Stimulated activated CD4-positive, alpha-beta T cell treated with anti-CD3 and anti-CD28 coated beads, Interleukin-1b, Interleukin-23, amount 100 ng/mL, for 4 hours (primary cell): ENCODE measurements around the gene DOCK7.
"Not testable (repeated sequence)": the region's sequence is repeated elsewhere in the genome, so short reads cannot be mapped to it uniquely, and the experiment has no call there.

Experiments
- DNase-seq, 2 donors: peaks; one replicate each; pipeline ENCODE4 v3.0.0-alpha.2; 2020; ENCODE audit warnings: low read depth in 2 of 2

The DOCK7 gene

GRCh38 chr1:62612770-62613169, 75.4 kb downstream of the DOCK7 start:
- DNase-seq: no peak

GRCh38 chr1:62610588-62610987, 77.6 kb downstream of the DOCK7 start:
- DNase-seq: not testable (repeated sequence)

- DNase-seq: no peak
Measured at GRCh38 chr1:62608905-62609304, 79.3 kb downstream of the DOCK7 start.

- DNase-seq: no peak
Measured at GRCh38 chr1:62601457-62601856, 86.7 kb downstream of the DOCK7 start.

GRCh38 chr1:62599044-62599443, 89.1 kb downstream of the DOCK7 start:
- no peak for DNase-seq

GRCh38 chr1:62597281-62597680, 90.9 kb downstream of the DOCK7 start, which contains the start of gene ANGPTL3:
ANGPTL3 (plus strand) TSS chr1:62597520; CDS start chr1:62597567, 47 bp downstream.
- DNase-seq: no peak

GRCh38 chr1:62595647-62596046, 92.5 kb downstream of the DOCK7 start:
- DNase-seq: no peak

GRCh38 chr1:62593825-62594394, 94.3 kb downstream of the DOCK7 start:
- DNase-seq: no peak

GRCh38 chr1:62590970-62591368, 97.2 kb downstream of the DOCK7 start:
- no peak for DNase-seq

GRCh38 chr1:62590255-62590969, 97.8 kb downstream of the DOCK7 start:
- no peak for DNase-seq

- no peak for DNase-seq
Measured at GRCh38 chr1:62589321-62589720, 98.9 kb downstream of the DOCK7 start.

GRCh38 chr1:62588000-62588399, 100.2 kb downstream of the DOCK7 start:
- no peak for DNase-seq

GRCh38 chr1:62585469-62586155, 102.6 kb downstream of the DOCK7 start:
- DNase-seq: no peak

- no peak for DNase-seq
Measured at GRCh38 chr1:62573675-62574074, 114.5 kb downstream of the DOCK7 start.

GRCh38 chr1:62572476-62572875, 115.7 kb downstream of the DOCK7 start:
- no peak for DNase-seq

GRCh38 chr1:62571517-62571916, 116.7 kb downstream of the DOCK7 start:
- not testable (repeated sequence) for DNase-seq

GRCh38 chr1:62567926-62568325, 120.3 kb downstream of the DOCK7 start:
- not testable (repeated sequence) for DNase-seq

GRCh38 chr1:62567182-62567581, 121.0 kb downstream of the DOCK7 start:
- not testable (repeated sequence) for DNase-seq

GRCh38 chr1:62561306-62561705, 126.9 kb downstream of the DOCK7 start:
- no peak for DNase-seq

- no peak for DNase-seq
Measured at GRCh38 chr1:62544570-62544969, 143.6 kb downstream of the DOCK7 start.

- DNase-seq: no peak
Measured at GRCh38 chr1:62541048-62541447, 147.1 kb downstream of the DOCK7 start.

GRCh38 chr1:62539028-62539447, 149.1 kb downstream of the DOCK7 start:
- no peak for DNase-seq

GRCh38 chr1:62536865-62537264, 151.3 kb downstream of the DOCK7 start:
- no peak for DNase-seq
